ENCODE results near the gene SBF2.

DNA sequence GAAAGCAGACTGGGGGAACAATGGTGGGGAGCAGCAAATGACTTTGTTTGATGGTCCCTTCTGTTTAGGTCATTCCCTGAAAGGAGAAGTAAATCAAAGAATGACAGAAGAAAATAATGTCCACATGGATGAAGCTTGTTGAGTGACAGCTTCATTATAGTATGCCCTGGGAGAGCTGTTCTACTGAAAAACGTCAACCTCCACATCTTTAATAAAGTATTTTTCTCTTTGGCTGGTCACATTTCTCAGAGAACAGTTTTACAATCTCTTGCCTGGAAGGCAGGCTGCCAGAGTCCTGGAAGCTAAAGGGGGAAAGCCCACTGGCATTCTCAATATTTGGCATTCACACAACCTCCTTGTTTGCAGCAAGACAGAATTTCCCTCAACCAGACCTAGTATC, 342.2 kb downstream of the SBF2 start:
- TF ChIP-seq, protein P1, sequence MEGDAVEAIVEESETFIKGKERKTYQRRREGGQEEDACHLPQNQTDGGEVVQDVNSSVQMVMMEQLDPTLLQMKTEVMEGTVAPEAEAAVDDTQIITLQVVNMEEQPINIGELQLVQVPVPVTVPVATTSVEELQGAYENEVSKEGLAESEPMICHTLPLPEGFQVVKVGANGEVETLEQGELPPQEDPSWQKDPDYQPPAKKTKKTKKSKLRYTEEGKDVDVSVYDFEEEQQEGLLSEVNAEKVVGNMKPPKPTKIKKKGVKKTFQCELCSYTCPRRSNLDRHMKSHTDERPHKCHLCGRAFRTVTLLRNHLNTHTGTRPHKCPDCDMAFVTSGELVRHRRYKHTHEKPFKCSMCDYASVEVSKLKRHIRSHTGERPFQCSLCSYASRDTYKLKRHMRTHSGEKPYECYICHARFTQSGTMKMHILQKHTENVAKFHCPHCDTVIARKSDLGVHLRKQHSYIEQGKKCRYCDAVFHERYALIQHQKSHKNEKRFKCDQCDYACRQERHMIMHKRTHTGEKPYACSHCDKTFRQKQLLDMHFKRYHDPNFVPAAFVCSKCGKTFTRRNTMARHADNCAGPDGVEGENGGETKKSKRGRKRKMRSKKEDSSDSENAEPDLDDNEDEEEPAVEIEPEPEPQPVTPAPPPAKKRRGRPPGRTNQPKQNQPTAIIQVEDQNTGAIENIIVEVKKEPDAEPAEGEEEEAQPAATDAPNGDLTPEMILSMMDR (IDR thresholded peaks at IDR 0.05; ENCODE audit: low read depth, low read length, poor library complexity, severe bottlenecking), result no peak
- TF ChIP-seq EZH2phosphoT487 (IDR thresholded peaks at IDR 0.05; ENCODE audit: borderline replicate concordance, low read length), result no peak
